COLO668 (cell line): ENCODE data around the gene CDC42EP5.
"Not testable (repeated sequence)": the region's sequence is repeated elsewhere in the genome, so short reads cannot be mapped to it uniquely, and the experiment has no call there.

Experiments used
- DNase-seq: peaks from one replicate; lab custom pipeline; 2025; ENCODE audit not compliant: unreplicated experiment; lab: John Stamatoyannopoulos, UW

The CDC42EP5 gene

DNA sequence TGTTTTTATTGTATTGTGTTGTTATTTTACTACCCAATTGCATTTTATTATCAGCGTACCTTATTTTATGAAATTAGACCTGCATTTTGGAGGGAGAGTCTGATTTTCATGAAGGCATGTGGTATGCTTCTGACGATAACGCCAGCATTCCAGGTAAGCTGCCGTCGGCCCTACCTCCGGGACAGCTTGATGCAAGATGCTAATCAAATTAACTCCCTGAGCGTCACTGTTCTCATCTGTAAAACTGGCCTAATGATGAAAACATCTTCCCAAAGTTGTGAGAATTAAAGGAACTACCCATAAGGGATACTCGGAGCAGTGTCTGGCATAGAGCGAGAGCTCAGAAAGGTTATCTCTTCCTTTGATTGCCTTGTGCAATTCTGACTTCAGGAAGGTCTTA, 16.7 kb upstream of the CDC42EP5 start:
- DNase-seq: no peak

- no peak for DNase-seq
These were observed 16.2 kb upstream of the CDC42EP5 start for GRCh38 chr19:54489341-54489740.

DNA sequence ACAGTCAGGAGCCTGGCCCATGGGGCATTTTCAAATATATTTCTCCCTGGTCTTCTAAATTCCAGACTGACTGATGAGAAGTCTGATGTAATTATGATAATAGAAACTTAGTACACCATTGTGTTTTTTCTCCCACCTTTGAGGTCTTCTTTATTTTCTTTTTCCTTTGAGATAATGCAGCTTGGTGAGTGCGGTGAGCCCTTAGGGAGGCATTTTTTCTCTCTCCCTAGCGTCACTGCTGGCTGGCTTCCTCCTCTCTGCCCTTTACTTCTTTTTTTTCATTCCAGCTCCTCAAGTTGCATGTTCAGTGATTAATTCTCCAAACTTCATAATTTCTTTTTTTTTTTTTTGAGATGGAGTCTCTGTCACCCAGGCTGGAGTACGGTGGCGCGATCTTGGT, 12.8 kb upstream of the CDC42EP5 start:
- DNase-seq: no peak

GRCh38 chr19:54484451-54484850, 11.4 kb upstream of the CDC42EP5 start:
- no peak for DNase-seq

GRCh38 chr19:54482889-54483288, 9.8 kb upstream of the CDC42EP5 start:
- no peak for DNase-seq

DNA sequence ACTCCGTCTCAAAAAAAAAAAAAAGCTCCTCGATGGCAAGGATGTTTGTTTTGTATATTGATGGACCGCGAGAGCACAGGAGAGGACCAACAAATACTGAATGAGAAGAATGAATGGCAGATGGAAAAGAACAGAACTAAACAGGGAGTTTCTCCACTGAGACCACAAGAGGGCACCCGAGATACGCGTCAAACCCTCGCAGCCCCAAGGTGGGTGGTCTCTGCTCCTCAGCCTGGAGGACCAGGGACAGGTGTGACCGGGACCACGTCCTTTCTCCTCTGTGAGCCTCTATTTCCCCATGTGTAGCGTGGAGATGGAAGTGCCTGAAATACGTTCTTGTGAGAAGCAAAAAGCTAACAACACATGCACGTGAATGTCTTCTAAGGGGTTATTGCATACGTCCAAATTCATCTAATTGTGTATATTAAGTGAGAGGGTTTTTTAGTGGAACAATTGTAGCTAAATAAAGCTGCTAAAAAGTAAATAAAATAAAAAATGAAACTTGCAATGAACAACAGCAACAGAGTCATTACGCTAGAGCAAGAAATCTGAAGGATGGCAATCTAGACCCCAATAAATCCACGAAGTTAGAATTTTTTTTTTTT, 8.3 kb upstream of the CDC42EP5 start:
- peak; percentile 21 for DNase-seq

DNA sequence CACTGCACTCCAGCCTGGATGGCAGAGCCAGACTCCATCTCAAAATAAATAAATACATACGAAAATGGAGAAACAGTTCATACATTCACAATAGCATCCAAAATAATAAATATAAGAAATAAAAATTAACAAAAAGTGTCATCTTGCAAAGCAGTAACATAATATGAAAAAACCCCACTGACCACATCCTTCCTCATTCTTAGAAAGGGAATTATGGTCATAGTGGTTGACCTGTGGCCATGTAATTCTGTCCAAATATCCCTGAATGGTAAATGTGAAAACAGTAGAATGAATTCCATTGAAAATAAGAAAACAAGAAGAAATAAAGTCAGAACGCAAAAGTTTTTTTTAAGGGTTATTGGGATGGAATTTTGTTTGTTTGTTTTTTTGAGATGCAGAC, 7.0 kb upstream of the CDC42EP5 start:
- DNase-seq: no peak

DNA sequence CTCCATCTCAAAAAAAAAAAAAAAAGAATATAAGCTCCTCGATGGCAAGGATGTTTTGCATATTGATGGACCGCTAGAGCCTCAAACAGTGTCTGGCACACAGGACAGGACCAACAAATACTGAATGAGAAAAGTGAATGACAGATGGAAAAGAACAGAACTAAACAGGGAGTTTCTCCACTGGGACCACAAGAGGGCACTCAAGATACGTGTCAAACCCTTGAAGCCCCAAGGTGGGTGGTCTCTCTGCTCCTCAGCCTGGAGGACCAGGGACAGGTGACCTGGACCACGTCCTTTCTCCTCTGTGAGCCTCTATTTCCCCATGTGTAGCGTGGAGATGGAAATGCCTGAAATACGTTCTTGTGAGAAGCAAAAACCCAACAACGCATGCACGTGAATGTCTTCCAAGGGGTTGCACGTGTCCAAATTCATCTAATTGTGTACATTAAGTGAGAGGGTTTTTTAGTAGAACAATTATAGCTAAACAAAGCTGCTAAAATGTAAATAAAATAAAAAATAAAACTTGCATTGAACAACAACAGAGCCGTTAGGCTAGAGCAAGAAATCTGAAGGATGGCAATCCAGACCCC, 5.7 kb upstream of the CDC42EP5 start:
- DNase-seq: peak; percentile 5

DNA sequence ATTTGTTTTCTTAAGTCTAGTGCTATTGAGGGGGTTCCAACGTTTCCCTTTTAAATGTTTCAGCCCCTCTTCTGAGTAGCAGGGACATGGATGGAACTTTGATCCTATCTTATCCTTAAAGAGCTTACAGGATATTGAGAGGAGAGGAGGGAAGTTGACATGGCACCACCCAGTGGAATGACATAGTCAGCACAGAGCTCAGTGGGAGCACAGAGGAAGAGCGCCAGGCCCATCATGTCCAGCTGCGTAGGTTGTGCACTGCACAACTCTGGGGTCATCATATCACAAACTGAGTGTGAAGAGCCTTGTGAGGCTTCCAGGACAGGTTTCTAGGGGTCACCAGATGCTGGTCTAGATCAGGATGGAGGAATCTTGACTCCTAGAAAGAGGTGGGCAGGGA, 4.6 kb upstream of the CDC42EP5 start:
- DNase-seq: no peak

- DNase-seq: no peak
These were observed 2.6 kb upstream of the CDC42EP5 start for GRCh38 chr19:54475706-54476105.

GRCh38 chr19:54473892-54474372, 836 bp upstream of the CDC42EP5 start:
- no peak for DNase-seq

DNA sequence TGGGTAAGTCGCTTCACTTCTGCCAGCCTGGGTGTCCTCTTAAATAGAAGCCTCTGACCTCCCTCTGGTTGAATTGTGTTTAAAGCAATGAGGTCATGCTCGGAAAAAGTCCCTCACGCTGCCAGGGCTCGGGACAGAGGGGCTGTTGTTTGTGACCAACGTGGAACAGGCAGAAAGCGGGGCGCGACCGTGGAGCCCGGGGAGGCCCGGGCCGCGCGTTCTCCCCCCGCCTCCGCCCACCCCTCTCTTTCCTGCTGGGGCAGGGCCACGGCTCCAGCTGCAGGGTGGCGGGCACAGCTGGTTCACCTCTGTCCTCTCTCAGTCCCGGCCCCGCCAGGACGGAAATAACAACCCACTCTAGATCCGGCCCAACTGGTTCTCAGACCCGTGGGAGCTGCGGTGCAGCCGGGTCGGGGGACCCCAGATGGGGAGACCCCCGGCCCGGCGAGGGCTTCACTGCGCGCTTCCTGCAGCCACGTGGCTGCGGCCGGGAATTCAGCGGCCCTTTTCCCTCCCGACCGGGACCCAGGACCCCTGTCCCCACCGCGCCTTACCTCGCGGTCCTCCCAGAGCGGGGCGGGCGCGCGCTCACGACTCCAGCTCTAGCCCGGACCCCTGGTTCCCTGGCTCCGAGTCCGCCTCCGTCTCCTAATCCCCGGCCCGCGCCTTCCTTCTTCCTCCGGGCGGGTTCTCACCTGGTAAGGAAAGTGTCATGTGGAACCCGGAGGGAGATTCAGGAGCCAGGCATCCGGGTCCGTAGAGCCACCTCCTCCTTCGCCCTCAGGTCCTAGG, 1.9 kb downstream of the CDC42EP5 start:
- no peak for DNase-seq

DNA sequence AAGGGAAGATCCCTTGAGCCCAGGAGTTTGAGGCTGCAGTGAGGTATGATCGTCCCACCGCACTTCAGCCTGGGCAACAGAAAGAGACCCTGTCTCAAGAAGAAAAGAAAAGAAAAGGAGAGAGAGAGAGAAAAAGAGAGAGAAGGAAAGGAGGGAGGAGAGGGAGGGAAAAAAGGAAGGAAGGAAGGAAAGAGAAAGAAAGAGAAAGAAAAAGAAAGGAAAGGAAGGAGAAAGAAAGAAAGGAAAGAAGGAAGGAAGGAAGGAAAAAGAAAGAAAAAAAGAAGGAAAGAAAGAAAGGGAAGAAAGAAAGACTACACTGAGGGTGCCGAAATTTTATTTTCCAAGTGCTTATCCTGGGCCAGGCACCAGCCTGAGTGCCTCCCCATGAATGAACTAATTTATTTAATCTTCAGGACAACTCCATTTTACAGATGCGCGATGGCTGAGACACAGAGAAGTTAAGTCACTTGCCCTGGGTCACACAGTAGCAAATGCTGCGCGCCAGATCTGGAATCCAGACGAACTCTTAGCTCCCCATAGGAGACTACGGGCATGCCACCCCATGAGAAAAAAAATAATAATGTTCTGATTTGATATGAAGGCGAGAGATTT, 2.7 kb downstream of the CDC42EP5 start:
- no peak for DNase-seq

DNA sequence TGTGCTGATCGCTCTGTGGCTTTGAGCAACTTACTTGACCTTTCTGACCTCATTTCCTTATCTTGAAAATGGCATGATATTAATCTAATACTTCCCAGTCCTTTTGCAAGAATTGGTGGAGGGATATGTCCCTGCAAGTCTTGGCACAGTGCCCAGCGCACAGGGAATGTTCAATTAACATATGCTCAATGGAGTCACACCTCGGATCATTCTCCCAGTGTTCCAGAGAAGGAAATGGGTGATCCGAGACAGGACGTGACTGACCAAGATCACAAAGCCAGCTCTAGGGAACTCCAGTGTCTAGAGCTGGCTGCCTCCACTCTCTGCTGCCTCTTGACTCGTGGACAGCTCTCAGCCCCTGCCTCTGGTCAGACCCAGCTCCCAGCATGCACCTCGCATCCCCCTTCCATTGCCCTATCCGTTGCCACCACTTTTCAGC, 3.6 kb downstream of the CDC42EP5 start:
- peak; percentile 18 for DNase-seq

- not testable (repeated sequence) for DNase-seq
These were observed 7.0 kb downstream of the CDC42EP5 start for GRCh38 chr19:54466110-54466480.

DNA sequence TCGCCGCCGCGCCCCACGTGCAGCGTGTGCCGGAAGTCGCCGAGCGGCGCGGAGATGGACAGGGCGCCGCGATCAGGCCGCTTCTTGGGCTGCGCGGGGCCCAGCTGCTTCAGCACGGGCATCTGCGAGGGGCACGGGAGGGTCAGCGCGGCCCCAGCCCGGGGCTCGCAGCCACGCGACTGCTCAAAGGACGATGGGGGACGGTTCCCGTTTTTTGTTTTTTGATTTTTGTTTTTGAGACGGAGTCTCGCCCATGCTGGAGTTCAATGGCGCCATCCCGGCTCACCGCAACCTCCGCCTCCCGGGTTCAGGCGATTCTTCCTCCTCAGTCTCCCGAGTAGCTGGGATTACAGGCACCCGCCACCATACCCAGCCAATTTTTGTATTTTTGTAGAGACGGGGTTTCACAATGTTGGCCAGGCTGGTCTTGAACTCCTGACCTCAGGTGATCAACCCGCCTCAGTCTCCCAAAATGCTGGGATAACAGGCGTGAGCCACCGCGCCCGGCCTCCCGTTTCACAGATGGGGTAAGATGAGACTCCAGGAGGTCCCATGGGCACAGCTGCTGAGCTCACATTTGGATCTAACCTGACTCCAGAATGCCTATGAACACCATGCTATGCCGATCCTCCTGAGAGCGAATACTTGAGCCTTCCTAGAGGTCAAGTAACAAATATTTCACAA, 7.5 kb downstream of the CDC42EP5 start:
- no peak for DNase-seq

GRCh38 chr19:54464630-54465425, 8.3 kb downstream of the CDC42EP5 start:
- DNase-seq: peak; percentile 90

DNA sequence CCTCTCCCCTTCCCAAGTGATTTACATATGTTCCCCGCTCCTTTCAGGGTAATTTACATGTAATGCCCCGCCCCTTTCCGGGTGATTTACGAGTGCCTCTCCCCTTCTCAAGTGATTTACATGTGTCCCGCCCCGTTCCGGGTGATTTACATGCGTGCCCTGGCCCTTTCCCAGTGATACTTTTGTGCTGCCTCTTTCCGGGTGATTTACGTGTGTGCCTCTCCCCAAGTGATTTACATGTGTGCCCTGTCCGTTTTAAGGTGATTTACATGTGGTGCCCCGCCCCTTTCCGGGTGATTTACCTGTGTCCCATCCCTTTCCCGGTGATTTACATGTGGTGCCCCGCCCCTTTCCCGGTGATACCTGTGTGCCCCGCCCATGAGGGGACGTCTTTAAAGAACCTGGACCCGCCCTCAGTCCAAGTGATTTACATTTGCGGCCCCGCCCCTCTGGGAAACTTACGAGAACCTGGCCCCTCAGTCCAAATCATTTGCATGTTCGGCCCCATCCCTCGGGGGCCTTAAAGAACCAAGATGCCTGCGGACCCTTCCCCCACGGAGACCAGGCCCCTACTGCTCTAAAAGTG, 9.0 kb downstream of the CDC42EP5 start:
- DNase-seq: peak; percentile 98

- DNase-seq: peak; percentile 99
These were observed 9.5 kb downstream of the CDC42EP5 start, which contains the start of gene LENG9 for GRCh38 chr19:54463531-54464043. TSS of gene LENG9 (minus strand) at chr19:54463778. CDS start at chr19:54463526, 252 bp downstream.
